ENCODE results near the gene C1QA.

C1QA gene

GRCh38 chr1:22600817-22601605, 35.4 kb upstream of the C1QA start:
- H3K27ac ChIP-seq (ENCODE audit: extremely low read depth, low read depth, low read length): no peak overlapping the region
- no peaks in the 10 kb centered on the region for H3K4me1 ChIP-seq (ENCODE audit: control insufficient read depth, insufficient read depth, low read length)
- no peaks in the 10 kb centered on the region for H3K36me3 ChIP-seq (ENCODE audit: control insufficient read depth in 2 of 2, insufficient read depth in 1 of 2, low read length in 2 of 2)
- ChIA-PET CTCF (no interaction called here), POLR2A (no interaction called here)
- no peak for TF ChIP-seq ZNF785 (tag by site-specific recombination; IDR thresholded peaks at IDR 0.05)
- no peak for TF ChIP-seq ZNF274 (IDR thresholded peaks at IDR 0.05; ENCODE audit: low read length)
- TF ChIP-seq ZNF274 (tag by site-specific recombination; IDR thresholded peaks at IDR 0.05; ENCODE audit: borderline replicate concordance): no peak
- no peak for TF ChIP-seq ZNF433 (tag by site-specific recombination; IDR thresholded peaks at IDR 0.05; ENCODE audit: low read depth)
- TF ChIP-seq, protein P1, sequence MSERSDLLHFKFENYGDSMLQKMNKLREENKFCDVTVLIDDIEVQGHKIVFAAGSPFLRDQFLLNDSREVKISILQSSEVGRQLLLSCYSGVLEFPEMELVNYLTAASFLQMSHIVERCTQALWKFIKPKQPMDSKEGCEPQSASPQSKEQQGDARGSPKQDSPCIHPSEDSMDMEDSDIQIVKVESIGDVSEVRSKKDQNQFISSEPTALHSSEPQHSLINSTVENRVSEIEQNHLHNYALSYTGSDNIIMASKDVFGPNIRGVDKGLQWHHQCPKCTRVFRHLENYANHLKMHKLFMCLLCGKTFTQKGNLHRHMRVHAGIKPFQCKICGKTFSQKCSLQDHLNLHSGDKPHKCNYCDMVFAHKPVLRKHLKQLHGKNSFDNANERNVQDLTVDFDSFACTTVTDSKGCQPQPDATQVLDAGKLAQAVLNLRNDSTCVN (tag by site-specific recombination; optimal IDR thresholded peaks at IDR 0.05): no peak
- TF ChIP-seq ZNF747 (tag by site-specific recombination; IDR thresholded peaks at IDR 0.05): no peak
- no peak for TF ChIP-seq ZBTB11 (tag by site-specific recombination; conservative IDR thresholded peaks at IDR 0.05; ENCODE audit: low read depth)
- TF ChIP-seq PRDM1 (tag by site-specific recombination; IDR thresholded peaks at IDR 0.05): no peak
- TF ChIP-seq YY1 (tag by site-specific recombination; IDR thresholded peaks at IDR 0.05): no peak
- TF ChIP-seq MZF1 (tag by site-specific recombination; IDR thresholded peaks at IDR 0.05; ENCODE audit: borderline replicate concordance): no peak
- TF ChIP-seq ZNF114 (tag by site-specific recombination; IDR thresholded peaks at IDR 0.05): no peak
- no peak overlapping the region for H3K4me3 ChIP-seq (ENCODE audit: low read depth, low read length)
- no peaks in the 10 kb centered on the region for H3K9me3 ChIP-seq (ENCODE audit: control insufficient read depth, insufficient read depth, low read depth, low read length)

DNA sequence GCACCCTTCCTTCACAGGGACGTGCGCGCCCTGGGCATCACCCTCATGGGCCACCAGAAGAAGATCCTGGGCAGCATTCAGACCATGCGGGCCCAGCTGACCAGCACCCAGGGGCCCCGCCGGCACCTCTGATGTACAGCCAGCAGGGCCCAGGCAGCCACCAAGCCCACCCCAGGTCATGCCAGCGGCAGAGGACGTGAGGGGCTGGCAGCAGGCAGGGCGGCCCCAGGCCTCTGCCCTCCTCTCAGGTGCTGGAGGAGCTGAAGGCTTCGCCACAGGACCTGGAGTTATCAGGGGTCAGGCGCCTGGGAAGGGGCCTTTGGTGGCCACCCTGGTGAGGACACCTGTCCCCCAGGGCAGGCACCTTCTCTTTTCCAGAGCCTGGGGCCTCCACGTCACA, 34.8 kb upstream of the C1QA start:
- no peaks in the 10 kb centered on the region for H3K4me1 ChIP-seq (ENCODE audit: control insufficient read depth, insufficient read depth, low read length)
- CTCF ChIA-PET: no interaction called here
- no peak overlapping the region for H3K27ac ChIP-seq (ENCODE audit: extremely low read depth, low read depth, low read length)
- H3K9me3 ChIP-seq (ENCODE audit: control insufficient read depth, insufficient read depth, low read depth, low read length): no peaks in the 10 kb centered on the region
- H3K4me3 ChIP-seq (ENCODE audit: low read depth, low read length): no peak overlapping the region
- POLR2A ChIA-PET: no interaction called here
- H3K36me3 ChIP-seq (ENCODE audit: control insufficient read depth in 2 of 2, insufficient read depth in 1 of 2, low read length in 2 of 2): no peaks in the 10 kb centered on the region
- TF ChIP-seq ZEB2 (tag by site-specific recombination; IDR thresholded peaks at IDR 0.05): no peak
- no peak for TF ChIP-seq OSR2 (tag by site-specific recombination; IDR thresholded peaks at IDR 0.05)
- no peak for TF ChIP-seq TCF7L2 (IDR thresholded peaks at IDR 0.05; ENCODE audit: borderline replicate concordance, low read depth, low read length)
- TF ChIP-seq, protein P2, sequence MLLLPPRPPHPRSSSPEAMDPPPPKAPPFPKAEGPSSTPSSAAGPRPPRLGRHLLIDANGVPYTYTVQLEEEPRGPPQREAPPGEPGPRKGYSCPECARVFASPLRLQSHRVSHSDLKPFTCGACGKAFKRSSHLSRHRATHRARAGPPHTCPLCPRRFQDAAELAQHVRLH (tag by site-specific recombination; IDR thresholded peaks at IDR 0.05): no peak
- TF ChIP-seq ZNF660 (tag by site-specific recombination; IDR thresholded peaks at IDR 0.05): no peak
- TF ChIP-seq ZNF76 (tag by site-specific recombination; IDR thresholded peaks at IDR 0.05; ENCODE audit: borderline replicate concordance, low read depth): no peak
- no peak for TF ChIP-seq MZF1 (tag by site-specific recombination; IDR thresholded peaks at IDR 0.05; ENCODE audit: borderline replicate concordance)
- TF ChIP-seq EGR2 (tag by site-specific recombination; IDR thresholded peaks at IDR 0.05; ENCODE audit: low read depth): no peak
- TF ChIP-seq, protein P3, sequence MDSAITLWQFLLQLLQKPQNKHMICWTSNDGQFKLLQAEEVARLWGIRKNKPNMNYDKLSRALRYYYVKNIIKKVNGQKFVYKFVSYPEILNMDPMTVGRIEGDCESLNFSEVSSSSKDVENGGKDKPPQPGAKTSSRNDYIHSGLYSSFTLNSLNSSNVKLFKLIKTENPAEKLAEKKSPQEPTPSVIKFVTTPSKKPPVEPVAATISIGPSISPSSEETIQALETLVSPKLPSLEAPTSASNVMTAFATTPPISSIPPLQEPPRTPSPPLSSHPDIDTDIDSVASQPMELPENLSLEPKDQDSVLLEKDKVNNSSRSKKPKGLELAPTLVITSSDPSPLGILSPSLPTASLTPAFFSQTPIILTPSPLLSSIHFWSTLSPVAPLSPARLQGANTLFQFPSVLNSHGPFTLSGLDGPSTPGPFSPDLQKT (IDR thresholded peaks at IDR 0.05; ENCODE audit: borderline replicate concordance, low read depth, low read length): no peak
- TF ChIP-seq, protein P4, sequence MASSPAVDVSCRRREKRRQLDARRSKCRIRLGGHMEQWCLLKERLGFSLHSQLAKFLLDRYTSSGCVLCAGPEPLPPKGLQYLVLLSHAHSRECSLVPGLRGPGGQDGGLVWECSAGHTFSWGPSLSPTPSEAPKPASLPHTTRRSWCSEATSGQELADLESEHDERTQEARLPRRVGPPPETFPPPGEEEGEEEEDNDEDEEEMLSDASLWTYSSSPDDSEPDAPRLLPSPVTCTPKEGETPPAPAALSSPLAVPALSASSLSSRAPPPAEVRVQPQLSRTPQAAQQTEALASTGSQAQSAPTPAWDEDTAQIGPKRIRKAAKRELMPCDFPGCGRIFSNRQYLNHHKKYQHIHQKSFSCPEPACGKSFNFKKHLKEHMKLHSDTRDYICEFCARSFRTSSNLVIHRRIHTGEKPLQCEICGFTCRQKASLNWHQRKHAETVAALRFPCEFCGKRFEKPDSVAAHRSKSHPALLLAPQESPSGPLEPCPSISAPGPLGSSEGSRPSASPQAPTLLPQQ (tag by site-specific recombination; IDR thresholded peaks at IDR 0.05): no peak
- no peak for TF ChIP-seq ZNF426 (tag by site-specific recombination; IDR thresholded peaks at IDR 0.05)
- TF ChIP-seq, protein P5, sequence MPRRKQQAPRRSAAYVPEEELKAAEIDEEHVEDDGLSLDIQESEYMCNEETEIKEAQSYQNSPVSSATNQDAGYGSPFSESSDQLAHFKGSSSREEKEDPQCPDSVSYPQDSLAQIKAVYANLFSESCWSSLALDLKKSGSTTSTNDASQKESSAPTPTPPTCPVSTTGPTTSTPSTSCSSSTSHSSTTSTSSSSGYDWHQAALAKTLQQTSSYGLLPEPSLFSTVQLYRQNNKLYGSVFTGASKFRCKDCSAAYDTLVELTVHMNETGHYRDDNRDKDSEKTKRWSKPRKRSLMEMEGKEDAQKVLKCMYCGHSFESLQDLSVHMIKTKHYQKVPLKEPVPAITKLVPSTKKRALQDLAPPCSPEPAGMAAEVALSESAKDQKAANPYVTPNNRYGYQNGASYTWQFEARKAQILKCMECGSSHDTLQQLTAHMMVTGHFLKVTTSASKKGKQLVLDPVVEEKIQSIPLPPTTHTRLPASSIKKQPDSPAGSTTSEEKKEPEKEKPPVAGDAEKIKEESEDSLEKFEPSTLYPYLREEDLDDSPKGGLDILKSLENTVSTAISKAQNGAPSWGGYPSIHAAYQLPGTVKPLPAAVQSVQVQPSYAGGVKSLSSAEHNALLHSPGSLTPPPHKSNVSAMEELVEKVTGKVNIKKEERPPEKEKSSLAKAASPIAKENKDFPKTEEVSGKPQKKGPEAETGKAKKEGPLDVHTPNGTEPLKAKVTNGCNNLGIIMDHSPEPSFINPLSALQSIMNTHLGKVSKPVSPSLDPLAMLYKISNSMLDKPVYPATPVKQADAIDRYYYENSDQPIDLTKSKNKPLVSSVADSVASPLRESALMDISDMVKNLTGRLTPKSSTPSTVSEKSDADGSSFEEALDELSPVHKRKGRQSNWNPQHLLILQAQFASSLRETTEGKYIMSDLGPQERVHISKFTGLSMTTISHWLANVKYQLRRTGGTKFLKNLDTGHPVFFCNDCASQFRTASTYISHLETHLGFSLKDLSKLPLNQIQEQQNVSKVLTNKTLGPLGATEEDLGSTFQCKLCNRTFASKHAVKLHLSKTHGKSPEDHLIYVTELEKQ (tag by site-specific recombination; IDR thresholded peaks at IDR 0.05; ENCODE audit: borderline replicate concordance): no peak
- no peak for TF ChIP-seq REPIN1 (tag by site-specific recombination; IDR thresholded peaks at IDR 0.05; ENCODE audit: low read depth)
- no peak for TF ChIP-seq ZNF239 (tag by site-specific recombination; IDR thresholded peaks at IDR 0.05)

Measured in HEK293 (cell line).